ENCODE data around the gene PYGB.

The PYGB gene

DNA sequence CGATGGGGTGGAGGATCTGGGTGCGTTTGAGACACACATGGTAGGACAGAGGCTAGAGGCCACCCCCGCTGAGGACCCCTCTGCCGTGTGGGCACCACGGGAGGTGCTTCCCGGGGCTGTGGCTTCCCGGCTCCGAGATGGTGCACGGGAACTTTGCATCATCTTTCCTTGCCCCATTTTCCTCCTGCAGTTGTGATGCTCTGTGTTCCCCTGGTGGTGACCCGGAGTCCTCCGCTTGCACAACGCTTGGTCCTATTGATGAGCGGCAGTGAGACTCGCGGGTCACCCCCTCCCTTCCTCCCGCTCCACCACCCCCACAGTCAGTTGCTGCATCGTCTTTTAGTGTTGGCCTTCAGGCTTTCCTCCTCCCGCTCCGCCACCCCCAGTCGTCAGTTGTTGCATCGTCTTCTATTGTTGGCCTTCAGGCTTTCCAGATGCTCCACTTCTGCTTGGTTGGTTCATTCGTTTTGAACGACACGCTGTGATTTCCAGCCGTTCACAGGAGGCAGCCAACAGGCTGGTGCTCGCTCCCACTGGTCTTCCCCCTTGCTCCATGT, 37.3 kb downstream of the PYGB start:
- DNase-seq (ENCODE audit: extremely low read depth, low read depth) = no peak
- TF ChIP-seq, protein P1, sequence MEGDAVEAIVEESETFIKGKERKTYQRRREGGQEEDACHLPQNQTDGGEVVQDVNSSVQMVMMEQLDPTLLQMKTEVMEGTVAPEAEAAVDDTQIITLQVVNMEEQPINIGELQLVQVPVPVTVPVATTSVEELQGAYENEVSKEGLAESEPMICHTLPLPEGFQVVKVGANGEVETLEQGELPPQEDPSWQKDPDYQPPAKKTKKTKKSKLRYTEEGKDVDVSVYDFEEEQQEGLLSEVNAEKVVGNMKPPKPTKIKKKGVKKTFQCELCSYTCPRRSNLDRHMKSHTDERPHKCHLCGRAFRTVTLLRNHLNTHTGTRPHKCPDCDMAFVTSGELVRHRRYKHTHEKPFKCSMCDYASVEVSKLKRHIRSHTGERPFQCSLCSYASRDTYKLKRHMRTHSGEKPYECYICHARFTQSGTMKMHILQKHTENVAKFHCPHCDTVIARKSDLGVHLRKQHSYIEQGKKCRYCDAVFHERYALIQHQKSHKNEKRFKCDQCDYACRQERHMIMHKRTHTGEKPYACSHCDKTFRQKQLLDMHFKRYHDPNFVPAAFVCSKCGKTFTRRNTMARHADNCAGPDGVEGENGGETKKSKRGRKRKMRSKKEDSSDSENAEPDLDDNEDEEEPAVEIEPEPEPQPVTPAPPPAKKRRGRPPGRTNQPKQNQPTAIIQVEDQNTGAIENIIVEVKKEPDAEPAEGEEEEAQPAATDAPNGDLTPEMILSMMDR (IDR thresholded peaks at IDR 0.05; ENCODE audit: low read depth, low read length) = no peak

DNA sequence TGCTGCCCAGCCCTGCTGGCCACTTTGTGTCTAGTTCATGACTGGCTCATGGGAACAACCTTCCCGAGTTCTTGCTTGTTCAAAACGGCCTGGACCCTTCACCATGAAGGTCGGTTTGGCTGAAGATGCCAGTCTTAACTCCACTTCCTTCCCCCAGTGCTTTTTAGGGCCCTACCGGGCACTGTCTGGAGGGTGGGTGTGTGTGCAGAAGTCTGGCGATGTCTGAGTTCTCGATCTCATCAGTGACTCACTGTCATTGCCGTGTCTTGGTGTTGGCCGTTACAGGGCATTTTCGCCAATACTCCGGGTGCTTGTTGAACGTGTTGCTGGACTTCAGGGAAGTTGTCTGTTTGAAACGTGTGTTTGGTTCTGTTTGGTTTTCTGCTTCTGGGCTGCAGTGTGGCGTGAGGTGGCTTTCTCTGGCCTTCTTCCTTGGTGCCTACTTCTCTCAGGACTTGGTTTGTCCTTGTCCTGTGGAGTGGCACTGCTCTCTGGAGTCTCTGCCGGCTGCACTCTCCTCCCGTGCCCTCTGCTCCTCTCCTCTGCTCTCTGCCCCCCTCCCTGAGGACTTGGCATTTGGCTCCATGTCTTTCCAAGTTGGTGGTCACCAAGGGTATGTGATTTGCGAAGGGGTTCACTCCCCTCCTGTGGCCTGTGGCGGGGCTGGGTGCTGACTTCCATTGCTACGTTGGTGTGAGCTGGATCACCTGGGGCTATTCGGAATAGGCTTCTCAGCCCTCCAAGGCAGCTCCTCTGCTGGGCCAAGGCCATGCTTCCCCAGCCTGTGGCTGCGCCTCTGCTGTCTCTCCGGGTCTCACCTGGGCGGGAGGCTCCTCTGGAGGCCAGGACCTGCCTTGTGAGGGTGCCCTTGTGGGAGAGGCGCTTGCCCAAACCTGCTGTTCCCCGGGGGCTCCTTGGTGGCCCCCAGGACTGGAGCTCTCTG, 38.2 kb downstream of the PYGB start:
- DNase-seq (ENCODE audit: extremely low read depth, low read depth) = no peak
- TF ChIP-seq, protein P1 (IDR thresholded peaks at IDR 0.05; ENCODE audit: low read depth, low read length) = no peak

DNA sequence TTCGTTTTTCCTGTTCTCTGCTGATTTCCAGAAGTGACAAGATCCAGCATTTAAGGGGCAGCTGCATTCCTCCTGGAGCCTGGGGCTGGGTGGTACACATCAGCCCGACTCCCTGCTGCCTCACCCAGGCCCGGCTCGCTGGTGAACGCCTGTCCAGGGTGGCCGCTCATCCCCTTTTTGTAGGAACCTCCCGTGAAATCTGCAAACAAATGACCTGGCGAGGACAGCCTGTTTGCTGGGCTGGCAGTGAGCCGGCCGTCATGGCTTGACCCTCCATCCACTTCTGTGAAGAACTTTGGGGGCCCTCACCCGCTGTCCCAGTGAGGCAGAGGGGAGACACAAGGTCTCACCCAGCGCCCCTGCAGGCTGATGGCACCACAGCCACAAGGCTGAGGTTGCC, 39.0 kb downstream of the PYGB start:
- TF ChIP-seq, protein P1 (IDR thresholded peaks at IDR 0.05; ENCODE audit: low read depth, low read length) = no peak
- DNase-seq (ENCODE audit: extremely low read depth, low read depth) = no peak

DNA sequence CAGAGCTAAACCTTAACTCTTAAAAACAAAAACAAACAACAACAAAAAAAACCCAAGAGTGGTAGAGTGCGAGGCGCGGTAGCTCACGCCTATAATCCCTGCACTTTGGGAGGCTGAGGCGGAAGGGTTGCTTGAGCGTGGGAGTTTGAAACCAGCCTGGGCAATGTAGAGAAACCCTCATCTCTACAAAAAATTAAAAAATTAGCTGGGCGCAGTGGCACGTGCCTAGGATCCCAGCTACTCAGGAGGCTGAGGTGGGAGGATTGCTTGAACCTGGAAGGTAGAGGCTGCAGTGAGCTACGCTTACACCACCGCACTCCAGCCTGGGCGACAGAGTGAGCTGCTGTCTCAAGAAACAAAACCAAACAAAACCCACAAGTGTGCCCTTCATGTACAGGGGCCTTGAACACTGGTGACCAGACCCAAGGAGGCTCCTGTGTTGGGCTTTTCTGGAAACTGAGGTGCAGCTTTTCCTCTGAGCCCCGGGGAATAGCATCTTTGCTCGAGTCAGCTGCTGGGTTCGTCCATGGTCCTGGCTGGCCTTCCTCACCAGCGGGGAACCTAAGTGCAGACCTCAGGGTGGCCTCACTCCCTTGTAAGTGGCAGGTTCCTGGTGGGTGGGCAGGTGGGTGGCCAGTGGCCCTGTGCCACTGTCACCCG, 39.9 kb downstream of the PYGB start:
- TF ChIP-seq, protein P1 (IDR thresholded peaks at IDR 0.05; ENCODE audit: low read depth, low read length) = no peak
- DNase-seq (ENCODE audit: extremely low read depth, low read depth) = no peak

DNA sequence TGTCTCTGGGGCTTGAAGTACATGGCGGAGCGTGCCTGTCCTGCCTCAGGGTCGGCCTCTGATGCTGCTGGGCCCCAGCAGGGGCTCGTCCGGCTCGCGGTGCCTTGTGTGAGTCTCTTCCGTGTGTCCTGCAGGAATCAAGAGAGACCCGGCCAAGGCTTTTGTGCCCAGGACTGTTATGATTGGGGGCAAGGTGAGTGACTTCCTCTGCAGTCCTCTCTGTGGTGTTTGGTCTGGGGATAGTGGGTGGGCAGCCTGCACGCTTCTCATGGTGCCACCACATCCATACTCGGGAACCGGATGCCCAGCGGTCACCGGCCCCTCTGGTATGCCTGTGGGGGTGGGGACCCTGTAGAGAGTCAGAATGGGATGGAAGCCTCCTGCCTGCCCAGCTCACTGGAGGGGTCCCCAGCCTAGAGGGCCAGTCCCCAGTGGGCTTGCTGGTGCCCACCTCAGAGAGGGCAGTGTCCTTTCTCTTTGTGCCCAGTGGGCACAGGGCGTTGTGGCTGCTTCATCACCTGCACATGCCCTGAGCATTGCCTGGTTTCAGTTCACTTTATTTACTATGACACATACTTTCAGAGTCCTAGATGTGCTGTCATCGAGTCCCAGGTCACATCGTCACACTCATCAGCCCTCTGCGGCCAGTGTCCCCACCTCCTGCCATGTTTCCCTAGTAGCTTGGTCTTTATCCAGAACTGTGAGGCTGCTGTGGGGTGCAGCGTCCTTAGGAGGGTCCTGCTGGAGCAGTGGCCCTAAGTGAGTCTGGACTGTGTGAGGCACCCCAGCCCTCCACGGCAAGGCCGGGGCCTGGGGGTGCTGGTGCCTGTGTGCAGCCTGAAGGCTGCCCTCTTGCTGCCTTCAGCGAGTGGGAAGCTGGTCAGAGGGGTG, 40.7 kb downstream of the PYGB start:
- TF ChIP-seq, protein P1 (IDR thresholded peaks at IDR 0.05; ENCODE audit: low read depth, low read length) = no peak
- no peak for DNase-seq (ENCODE audit: extremely low read depth, low read depth)

DNA sequence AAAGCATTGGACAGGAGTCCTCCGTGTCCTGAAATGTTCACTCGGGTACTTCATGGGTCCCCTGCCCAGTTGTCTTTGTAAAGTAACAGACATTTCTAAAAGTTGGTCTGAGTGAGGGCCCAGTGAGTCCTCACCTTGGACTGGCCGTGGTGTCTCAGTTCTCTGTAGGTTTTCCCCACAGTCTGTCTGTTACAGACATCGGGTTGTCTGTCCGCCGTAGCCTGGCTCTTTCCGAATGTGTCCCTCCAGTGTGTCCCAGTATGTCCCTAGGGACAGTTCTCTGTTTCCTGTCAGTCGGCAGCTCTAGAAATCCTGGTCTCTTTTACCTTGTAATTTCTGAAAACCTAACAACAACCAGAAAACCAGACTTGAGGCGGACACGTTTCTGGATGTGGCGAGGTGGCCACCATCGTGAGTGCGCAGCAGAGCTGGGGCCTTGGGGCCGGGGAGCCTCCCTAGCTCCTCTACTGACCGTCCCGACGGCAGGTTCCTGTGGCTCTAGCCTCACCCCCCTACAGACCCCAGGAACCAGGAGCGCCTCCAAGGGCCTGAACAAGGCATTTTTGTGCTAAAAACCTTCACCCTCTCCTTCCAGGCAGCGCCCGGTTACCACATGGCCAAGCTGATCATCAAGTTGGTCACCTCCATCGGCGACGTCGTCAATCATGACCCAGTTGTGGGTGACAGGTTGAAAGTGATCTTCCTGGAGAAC, 42.2 kb downstream of the PYGB start:
- TF ChIP-seq, protein P1 (IDR thresholded peaks at IDR 0.05; ENCODE audit: low read depth, low read length) = no peak

More for the DNA sequence above, 42.2 kb downstream of the PYGB start:
- no peak for DNase-seq (ENCODE audit: extremely low read depth, low read depth)

Data from AG09319 (cell line).